Right lobe of liver (tissue), 6 donors: Measurements from ENCODE around the gene MEPE. TPM values are rescaled to one million over a fixed set of nuclear protein-coding genes. Genes with fewer than 3 reads are reported as not detected.

Source experiments
- ATAC-seq, 4 donors: fragments of 200-7000 bp; cut with Tn5 transposase; one replicate each; pipeline ENCODE4 v1.9.1; 2020; ENCODE audit warnings: mild to moderate bottlenecking in 4 of 4, moderate library complexity in 4 of 4
- DNase-seq, 3 donors: peaks; one replicate each; pipeline ENCODE4 v3.0.0-alpha.2; 2020
- H3K27ac ChIP-seq, 3 donors: fragments of 200-600 bp; one replicate each; pipeline ENCODE4 v1.8.0; 2022
- H3K27me3 ChIP-seq, 2 donors: fragments of 200-600 bp; one replicate each; pipeline ENCODE4 v1.8.0; 2022
- H3K36me3 ChIP-seq, 4 donors: fragments of 200-600 bp; sonication (generic) in 1 of 4; one replicate each; pipeline versions ENCODE4 v1.5.1 to v1.8.0; 2017 to 2022; ENCODE audit warnings: control low read depth in 1 of 4
- H3K4me1 ChIP-seq, 4 donors: fragments of 200-600 bp; sonication (generic) in 1 of 4; one replicate each; pipeline versions ENCODE4 v1.5.1 to v1.8.0; 2017 to 2022; ENCODE audit warnings: control low read depth in 1 of 4
- H3K4me3 ChIP-seq, 3 donors: fragments of 200-600 bp; one replicate each; pipeline ENCODE4 v1.8.0; 2022
- H3K9me3 ChIP-seq, 4 donors: fragments of 200-600 bp; sonication (generic) in 1 of 4; one replicate each; pipeline versions ENCODE4 v1.5.1 to v1.8.0; 2017 to 2022; ENCODE audit warnings: control low read depth in 1 of 4
- POLR2A ChIP-seq: fragments of 450-650 bp; IDR thresholded peaks from one replicate; pipeline ENCODE4 v1.6.1; 2017; ENCODE audit warnings: antibody characterized with exemption, mild to moderate bottlenecking
- WGBS: methylation state at CpG from one replicate; pipeline ENCODE4 v1.1.6; 2018; ENCODE audit warnings: low coverage, low lambda C conversion rate; ENCODE audit not compliant: insufficient coverage; ENCODE audit errors: missing lambda C conversion rate; 5-methylcytosine and 5-hydroxymethylcytosine counted together
- intact Hi-C, 2 donors: fragments of 100-400 bp; cut with DNase I; formaldehyde crosslinking; loops; one replicate each; pipeline versions ENCODE4 v1.11.2 to v1.14.1; 2022
- total RNA-seq, 6 experiments: library from RNA; depleted of rRNA in 2 of 6; stranded (reverse); fragments of >200 nt in 2 of 6; fragmentation: NEBNext Ultra II Directional in 3 of 6; extraction: Animal tissue kit (Norgen Biotek cat#: 25700) in 3 of 6; gene quantifications; one replicate each; pipeline versions ENCODE4 v1.1.0 to v1.2.4, GENCODE V29; 2016 to 2023
- TF ChIP-seq, protein P1 (sequence below), 4 donors: fragments of 200-600 bp in 3 of 4; fragments of 450-650 bp in 1 of 4; IDR thresholded peaks; one replicate each; pipeline versions ENCODE4 v1.5.1 to v1.8.0; 2016 to 2022; ENCODE audit warnings: antibody characterized with exemption in 4 of 4, mild to moderate bottlenecking in 2 of 4
- donor health status: DM: no; HTN: yes; CAD: no.
- donor health status: DM: no; HTN: no; CAD: no.
- donor health status: DM: no; HTN: no; CAD: no.
- donor health status: DM: no; HTN: yes; CAD: no.
- donor health status: DM: no; HTN: yes; CAD: no.

Gene MEPE
- total RNA-seq, 6 experiments from 2014 or later = not detected

DNA sequence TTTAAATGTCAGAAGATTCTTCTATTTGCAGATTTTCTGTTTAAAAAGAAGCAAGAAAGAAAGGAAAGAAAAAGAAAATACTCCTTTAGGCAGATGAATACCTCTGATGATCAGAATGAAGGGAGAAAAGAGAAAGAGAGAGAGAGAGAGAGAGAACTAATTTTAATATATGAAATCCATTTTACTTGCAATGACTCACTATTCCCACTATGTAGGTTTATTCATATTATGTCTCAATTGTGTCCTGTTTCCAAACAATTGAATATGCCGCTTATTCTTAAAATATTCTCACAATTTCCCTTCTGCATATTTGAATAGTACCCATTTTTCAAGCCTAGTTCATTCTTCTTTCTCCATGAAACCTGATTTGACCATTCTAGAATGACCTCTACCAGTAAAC lies 11.7 kb downstream of the MEPE start:
- H3K4me1 ChIP-seq = peaks cover 0 to 7% (median 0%) of the 10 kb centered on the region in 4 donors
- H3K9me3 ChIP-seq = no peaks in the 10 kb centered on the region
- no peak for TF ChIP-seq POLR2A
- TF ChIP-seq, protein P1, sequence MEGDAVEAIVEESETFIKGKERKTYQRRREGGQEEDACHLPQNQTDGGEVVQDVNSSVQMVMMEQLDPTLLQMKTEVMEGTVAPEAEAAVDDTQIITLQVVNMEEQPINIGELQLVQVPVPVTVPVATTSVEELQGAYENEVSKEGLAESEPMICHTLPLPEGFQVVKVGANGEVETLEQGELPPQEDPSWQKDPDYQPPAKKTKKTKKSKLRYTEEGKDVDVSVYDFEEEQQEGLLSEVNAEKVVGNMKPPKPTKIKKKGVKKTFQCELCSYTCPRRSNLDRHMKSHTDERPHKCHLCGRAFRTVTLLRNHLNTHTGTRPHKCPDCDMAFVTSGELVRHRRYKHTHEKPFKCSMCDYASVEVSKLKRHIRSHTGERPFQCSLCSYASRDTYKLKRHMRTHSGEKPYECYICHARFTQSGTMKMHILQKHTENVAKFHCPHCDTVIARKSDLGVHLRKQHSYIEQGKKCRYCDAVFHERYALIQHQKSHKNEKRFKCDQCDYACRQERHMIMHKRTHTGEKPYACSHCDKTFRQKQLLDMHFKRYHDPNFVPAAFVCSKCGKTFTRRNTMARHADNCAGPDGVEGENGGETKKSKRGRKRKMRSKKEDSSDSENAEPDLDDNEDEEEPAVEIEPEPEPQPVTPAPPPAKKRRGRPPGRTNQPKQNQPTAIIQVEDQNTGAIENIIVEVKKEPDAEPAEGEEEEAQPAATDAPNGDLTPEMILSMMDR (IDR thresholded peaks at IDR 0.05) = no peak
- intact Hi-C loops = loop anchor here in 1 of 2 donors (10.0 kb wide), 1 partner anchor 160 kb away; no protein-coding TSS in a partner anchor
- H3K4me3 ChIP-seq = no peak overlapping the region
- 60% methylated on average over 1 of the region's 1 CpG for WGBS
- no peak for DNase-seq
- no peaks in the 10 kb centered on the region for H3K36me3 ChIP-seq
- no peak for ATAC-seq
- H3K27me3 ChIP-seq = no peaks in the 10 kb centered on the region
- peak overlapping the region in 1 of 3 donors; percentile 6 for H3K27ac ChIP-seq

GRCh38 chr4:87846226-87846625 lies 13.5 kb downstream of the MEPE start:
- intact Hi-C loops = loop anchor here in 1 of 2 donors (10.0 kb wide), 1 partner anchor 161 kb away; no protein-coding TSS in a partner anchor

GRCh38 chr4:87848622-87849351 lies 16.0 kb downstream of the MEPE start:
- Histone ChIP-seq H3K4me1 (peaks cover 0 to 15% (median 0%) of the 10 kb centered on the region in 4 donors), H3K36me3 (no peaks in the 10 kb centered on the region), H3K9me3 (no peaks in the 10 kb centered on the region), H3K4me3 (peak overlapping the region in 1 of 3 donors; percentile 8), H3K27me3 (no peaks in the 10 kb centered on the region), H3K27ac (no peak overlapping the region)
- intact Hi-C loops = loop anchor here in 1 of 2 donors (10.0 kb wide), 1 partner anchor 164 kb away; no protein-coding TSS in a partner anchor
- TF ChIP-seq POLR2A = no peak
- TF ChIP-seq, protein P1 (IDR thresholded peaks at IDR 0.05) = peak; percentile 47 to 62 (median 57)
- 3% methylated on average over 15 of the region's 15 CpGs for WGBS
- DNase-seq = peak in 2 of 3 donors; percentile 36 to 56
- ATAC-seq = peak; percentile 86 to 92 (median 88)

More at GRCh38 chr4:87846226-87846625, 13.5 kb downstream of the MEPE start:
- ATAC-seq (no peak), DNase-seq (no peak)
- Histone ChIP-seq H3K36me3 (no peaks in the 10 kb centered on the region), H3K9me3 (no peaks in the 10 kb centered on the region), H3K27ac (no peak overlapping the region), H3K4me1 (peaks cover 0 to 7% (median 0%) of the 10 kb centered on the region in 4 donors), H3K4me3 (no peak overlapping the region), H3K27me3 (no peaks in the 10 kb centered on the region)
- WGBS = 86% methylated on average over 5 of the region's 5 CpGs
- TF ChIP-seq POLR2A = no peak
- TF ChIP-seq, protein P1 (IDR thresholded peaks at IDR 0.05) = no peak

GRCh38 chr4:87849612-87850011 lies 16.8 kb downstream of the MEPE start:
- no peak overlapping the region for H3K27ac ChIP-seq
- H3K4me1 ChIP-seq = peaks cover 0 to 20% (median 0%) of the 10 kb centered on the region in 4 donors

More at GRCh38 chr4:87849612-87850011, 16.8 kb downstream of the MEPE start:
- no peaks in the 10 kb centered on the region for H3K9me3 ChIP-seq
- TF ChIP-seq, protein P1 (IDR thresholded peaks at IDR 0.05) = no peak
- TF ChIP-seq POLR2A = no peak
- ATAC-seq (peak in 3 of 4 donors; percentile 17 to 29 (median 27)), DNase-seq (no peak)
- H3K4me3 ChIP-seq = no peak overlapping the region
- WGBS = 35% methylated on average over 3 of the region's 4 CpGs
- intact Hi-C loops = loop anchor here (5.0 to 10.0 kb wide), 3 partner anchors 115 to 165 kb away; no protein-coding TSS in a partner anchor
- no peaks in the 10 kb centered on the region for H3K27me3 ChIP-seq
- no peaks in the 10 kb centered on the region for H3K36me3 ChIP-seq
